Peyer's patch (tissue), 4 donors: Measurements from ENCODE around the gene NKX2-8. TPM values are rescaled to one million over a fixed set of nuclear protein-coding genes. Genes with fewer than 3 reads are reported as not detected.

ENCODE experiments used
- DNase-seq, 3 donors: peaks; one replicate each; pipeline ENCODE4 v3.0.0-alpha.2; 2017 to 2019
- H3K27ac ChIP-seq, 4 donors: fragments of 200-600 bp; sonication (generic); one replicate each; pipeline ENCODE4 v1.5.1; 2016 to 2019
- H3K27me3 ChIP-seq, 2 donors: fragments of 200-600 bp; sonication (generic); one replicate each; pipeline ENCODE4 v1.5.1; 2019
- H3K36me3 ChIP-seq, 3 donors: fragments of 200-600 bp; sonication (generic); one replicate each; pipeline ENCODE4 v1.5.1; 2016 to 2019
- H3K4me1 ChIP-seq, 4 donors: fragments of 200-600 bp; sonication (generic); one replicate each; pipeline ENCODE4 v1.5.1; 2016 to 2019
- H3K4me3 ChIP-seq, 4 donors: fragments of 200-600 bp; sonication (generic); 1 replicate in 3 of 4; 2 replicates in 1 of 4; pipeline ENCODE4 v1.5.1; 2016 to 2019; ENCODE audit warnings: mild to moderate bottlenecking in 1 of 4
- H3K9me3 ChIP-seq, 4 donors: fragments of 200-600 bp; sonication (generic); one replicate each; pipeline ENCODE4 v1.5.1; 2016 to 2019; ENCODE audit warnings: mild to moderate bottlenecking in 1 of 4
- POLR2A ChIP-seq, 2 donors: fragments of 450-650 bp; IDR thresholded peaks; one replicate each; pipeline ENCODE4 v1.5.1; 2017; ENCODE audit warnings: antibody characterized with exemption in 2 of 2, mild to moderate bottlenecking in 2 of 2, moderate library complexity in 2 of 2
- total RNA-seq, 4 donors: library from RNA; depleted of rRNA; stranded (reverse); fragments of >200 nt; gene quantifications; one replicate each; pipeline ENCODE4 v1.1.0, GENCODE V29; 2016
- TF ChIP-seq, protein P1 (sequence below), 6 experiments: fragments of 450-650 bp in 4 of 6; fragments of 200-600 bp in 2 of 6; sonication (generic) in 1 of 6; IDR thresholded peaks; one replicate each; pipeline ENCODE4 v1.5.1; 2017 to 2019; ENCODE audit warnings: antibody characterized with exemption in 6 of 6, mild to moderate bottlenecking in 3 of 6, moderate library complexity in 1 of 6

NKX2-8 gene
- total RNA-seq, 4 donors from 2014 or later: not detected

DNA sequence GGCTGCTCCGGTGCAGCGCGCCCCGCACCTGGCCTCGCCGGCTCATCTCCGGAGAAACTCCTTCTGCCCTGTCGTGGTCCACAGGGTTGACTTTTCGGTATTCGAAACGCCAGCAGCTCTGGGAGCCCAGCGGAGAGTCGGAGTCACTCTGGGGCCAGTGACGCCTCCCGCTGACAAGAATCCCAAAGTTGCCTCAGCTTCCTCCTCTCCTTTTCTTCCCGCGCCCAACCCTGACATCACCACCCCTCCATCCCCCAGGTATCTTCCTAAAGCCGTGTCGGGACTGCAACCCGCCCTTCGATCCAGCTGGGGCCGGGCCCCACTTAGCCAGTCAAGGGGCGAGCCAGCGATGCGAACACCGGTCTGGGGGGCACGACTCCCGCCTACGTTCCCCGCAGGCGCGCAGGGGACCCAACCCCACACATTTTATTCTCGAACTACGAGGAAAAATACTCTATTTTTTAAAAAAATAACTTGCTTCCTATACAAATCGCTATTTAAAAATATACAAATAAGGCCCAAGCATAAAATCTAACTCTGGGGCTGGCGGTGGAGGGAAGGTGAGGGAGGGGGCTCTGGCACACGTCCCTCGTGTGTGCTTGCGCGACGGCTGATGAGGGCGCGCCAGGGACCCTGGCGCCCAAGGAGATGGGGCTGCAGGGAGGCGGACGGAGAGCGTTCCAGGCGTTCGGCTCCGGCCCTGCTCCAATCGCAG, 2.1 kb downstream of the NKX2-8 start:
- no peaks in the 10 kb centered on the region for H3K36me3 ChIP-seq
- no peak overlapping the region for H3K4me3 ChIP-seq
- no peak overlapping the region for H3K27ac ChIP-seq
- DNase-seq: no peak
- H3K9me3 ChIP-seq: peaks cover 0 to 4% (median 0%) of the 10 kb centered on the region in 4 donors
- TF ChIP-seq, protein P1, sequence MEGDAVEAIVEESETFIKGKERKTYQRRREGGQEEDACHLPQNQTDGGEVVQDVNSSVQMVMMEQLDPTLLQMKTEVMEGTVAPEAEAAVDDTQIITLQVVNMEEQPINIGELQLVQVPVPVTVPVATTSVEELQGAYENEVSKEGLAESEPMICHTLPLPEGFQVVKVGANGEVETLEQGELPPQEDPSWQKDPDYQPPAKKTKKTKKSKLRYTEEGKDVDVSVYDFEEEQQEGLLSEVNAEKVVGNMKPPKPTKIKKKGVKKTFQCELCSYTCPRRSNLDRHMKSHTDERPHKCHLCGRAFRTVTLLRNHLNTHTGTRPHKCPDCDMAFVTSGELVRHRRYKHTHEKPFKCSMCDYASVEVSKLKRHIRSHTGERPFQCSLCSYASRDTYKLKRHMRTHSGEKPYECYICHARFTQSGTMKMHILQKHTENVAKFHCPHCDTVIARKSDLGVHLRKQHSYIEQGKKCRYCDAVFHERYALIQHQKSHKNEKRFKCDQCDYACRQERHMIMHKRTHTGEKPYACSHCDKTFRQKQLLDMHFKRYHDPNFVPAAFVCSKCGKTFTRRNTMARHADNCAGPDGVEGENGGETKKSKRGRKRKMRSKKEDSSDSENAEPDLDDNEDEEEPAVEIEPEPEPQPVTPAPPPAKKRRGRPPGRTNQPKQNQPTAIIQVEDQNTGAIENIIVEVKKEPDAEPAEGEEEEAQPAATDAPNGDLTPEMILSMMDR (IDR thresholded peaks at IDR 0.05): no peak
- no peak for TF ChIP-seq POLR2A (IDR thresholded peaks at IDR 0.05)
- H3K27me3 ChIP-seq: peaks cover 0 to 47% of the 10 kb centered on the region in 2 donors
- peaks cover 0 to 27% (median 0%) of the 10 kb centered on the region in 4 donors for H3K4me1 ChIP-seq

DNA sequence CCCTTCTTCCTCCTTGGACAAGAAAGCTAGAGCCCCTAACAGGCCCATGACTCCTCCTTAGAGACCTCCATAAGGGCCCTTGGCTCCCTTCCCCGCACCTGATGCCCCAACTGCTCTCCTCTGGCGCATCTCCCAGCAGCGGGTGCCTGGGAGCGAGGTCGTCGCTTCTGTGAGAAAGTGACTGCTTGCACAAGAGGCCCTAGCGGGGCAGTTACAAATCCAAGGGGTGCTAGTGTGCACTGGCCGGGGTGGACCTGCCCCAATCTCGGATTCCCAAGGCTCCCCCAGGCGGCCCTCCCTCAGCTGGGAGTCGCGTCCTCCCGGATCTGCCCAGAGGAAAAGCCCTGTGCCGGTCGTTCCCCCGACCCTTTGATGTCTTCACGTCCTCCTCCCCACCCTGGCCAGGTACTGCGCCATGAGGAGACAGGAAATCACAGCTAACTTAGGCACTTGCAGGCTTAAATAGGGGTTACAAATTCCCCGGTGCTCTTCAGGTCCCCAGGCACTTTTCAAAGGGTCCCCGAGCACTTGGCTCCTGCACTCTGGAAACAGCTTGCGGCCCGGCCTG, 2.8 kb downstream of the NKX2-8 start:
- TF ChIP-seq, protein P1 (IDR thresholded peaks at IDR 0.05): no peak
- no peak for TF ChIP-seq POLR2A (IDR thresholded peaks at IDR 0.05)
- Histone ChIP-seq H3K9me3 (peaks cover 0 to 4% (median 0%) of the 10 kb centered on the region in 4 donors), H3K27me3 (peaks cover 0 to 47% of the 10 kb centered on the region in 2 donors), H3K4me3 (no peak overlapping the region), H3K4me1 (peaks cover 0 to 27% (median 0%) of the 10 kb centered on the region in 4 donors), H3K36me3 (no peaks in the 10 kb centered on the region), H3K27ac (no peak overlapping the region)
- DNase-seq: no peak

DNA sequence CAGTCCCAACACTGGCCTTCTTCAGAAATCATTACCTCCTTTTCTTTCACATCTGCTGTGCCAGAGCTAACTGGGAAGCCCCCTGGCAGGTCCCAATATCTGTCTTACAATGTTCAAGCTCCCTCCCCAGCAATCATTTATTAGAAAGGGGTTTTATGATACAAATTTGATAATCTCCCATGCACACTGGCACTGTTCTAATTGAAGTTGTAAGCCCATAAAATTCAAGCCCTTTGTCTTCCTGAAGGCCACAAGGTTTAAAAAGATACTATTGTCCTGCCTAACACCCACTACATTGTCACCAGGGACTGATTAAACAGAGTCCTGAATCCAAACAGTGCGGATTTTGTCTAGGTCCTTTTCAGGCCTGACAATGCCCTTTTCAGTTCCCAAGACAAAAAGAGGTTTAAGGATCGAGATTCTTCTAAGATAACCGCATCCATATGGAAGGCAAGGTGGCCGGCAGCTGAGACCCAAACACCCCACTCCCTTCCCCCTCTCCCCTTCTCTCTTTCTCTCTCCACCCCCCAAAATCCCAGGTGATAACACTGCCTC, 3.3 kb downstream of the NKX2-8 start:
- no peak for TF ChIP-seq POLR2A (IDR thresholded peaks at IDR 0.05)
- TF ChIP-seq, protein P1 (IDR thresholded peaks at IDR 0.05): no peak
- peaks cover 0 to 42% of the 10 kb centered on the region in 2 donors for H3K27me3 ChIP-seq
- peaks cover 0 to 4% (median 0%) of the 10 kb centered on the region in 4 donors for H3K9me3 ChIP-seq
- DNase-seq: no peak
- H3K4me1 ChIP-seq: peaks cover 0 to 27% (median 0%) of the 10 kb centered on the region in 4 donors
- no peaks in the 10 kb centered on the region for H3K36me3 ChIP-seq
- no peak overlapping the region for H3K27ac ChIP-seq
- H3K4me3 ChIP-seq: no peak overlapping the region

DNA sequence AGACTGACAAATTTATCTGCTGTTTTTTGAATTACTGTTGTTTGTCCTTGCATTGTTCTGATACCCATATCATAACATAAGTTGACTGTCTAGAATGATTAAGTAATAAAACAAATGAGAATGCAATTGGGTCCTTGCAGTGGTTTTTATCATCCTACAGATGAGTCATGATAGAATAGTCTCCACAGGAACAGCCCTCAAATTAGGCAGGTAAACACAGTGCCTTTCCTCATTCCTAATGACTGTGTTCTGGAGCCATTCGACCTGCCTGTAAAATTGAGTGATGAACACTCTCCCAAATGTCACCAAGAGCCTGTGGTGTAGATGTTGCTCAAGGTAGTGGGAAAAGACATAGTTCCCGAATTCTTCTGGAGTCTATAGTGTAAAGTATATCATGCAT, 12.3 kb downstream of the NKX2-8 start:
- Histone ChIP-seq H3K4me3 (no peak overlapping the region), H3K27me3 (no peaks in the 10 kb centered on the region), H3K36me3 (no peaks in the 10 kb centered on the region), H3K9me3 (no peaks in the 10 kb centered on the region), H3K4me1 (no peaks in the 10 kb centered on the region), H3K27ac (no peak overlapping the region)
- no peak for DNase-seq
- TF ChIP-seq, protein P1 (IDR thresholded peaks at IDR 0.05): no peak
- no peak for TF ChIP-seq POLR2A (IDR thresholded peaks at IDR 0.05)

DNA sequence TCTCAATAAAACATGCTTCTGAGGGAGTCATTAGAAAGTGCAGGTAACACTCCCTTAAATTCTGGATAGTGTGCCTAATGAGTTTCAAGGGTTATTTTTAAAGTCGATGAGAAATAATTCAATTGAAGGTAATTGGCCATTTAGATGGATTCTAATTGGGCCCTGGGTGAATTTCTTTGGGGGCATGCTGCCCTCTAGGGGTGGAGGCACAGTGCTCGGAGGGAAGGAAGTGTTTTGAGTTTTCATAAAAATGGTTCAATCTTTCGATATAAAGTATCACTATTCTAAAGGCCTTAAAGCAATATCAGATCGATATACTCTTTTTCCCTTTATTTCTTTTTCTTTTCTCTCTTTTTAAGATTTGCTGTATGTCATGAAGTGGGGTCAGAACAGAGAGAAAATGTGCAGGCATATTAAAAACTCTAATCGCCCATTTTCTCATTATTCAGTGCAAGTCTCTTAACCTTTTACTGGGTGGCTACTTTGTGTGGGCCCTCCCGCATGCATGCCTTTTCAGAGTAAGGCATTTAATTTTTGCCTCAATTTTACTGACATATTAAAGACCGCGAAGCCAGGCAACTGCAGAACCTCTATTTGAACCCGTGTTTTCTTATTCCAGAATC, 25.5 kb downstream of the NKX2-8 start:
- Histone ChIP-seq H3K4me3 (no peak overlapping the region), H3K27me3 (no peaks in the 10 kb centered on the region), H3K9me3 (no peaks in the 10 kb centered on the region), H3K27ac (no peak overlapping the region), H3K4me1 (no peaks in the 10 kb centered on the region), H3K36me3 (no peaks in the 10 kb centered on the region)
- no peak for DNase-seq
- TF ChIP-seq, protein P1 (IDR thresholded peaks at IDR 0.05): peak in 4 of 6 experiments; percentile 32 to 42 (median 33)
- TF ChIP-seq POLR2A (IDR thresholded peaks at IDR 0.05): no peak
